Muscle of back (tissue), 11 donors: ENCODE results near the gene PSMD11. TPM values are rescaled to one million over a fixed set of nuclear protein-coding genes. Genes with fewer than 3 reads are reported as not detected.

ENCODE experiments used
- DNase-seq, 3 donors: peaks; one replicate each; pipeline versions ENCODE4 v3.0.0 to v3.0.0-alpha.2; 2013
- polyA plus RNA-seq, 10 donors: library from polyadenylated mRNA; unstranded; fragments of 120-200 nt; gene quantifications; one replicate each; pipeline ENCODE4 v1.2.1, GENCODE V29; 2013; ENCODE audit not compliant: insufficient read length in 10 of 10

The PSMD11 gene
- polyA plus RNA-seq, 10 donors: 50.9 to 79.0 (median 66.2) TPM

GRCh38 chr17:32461853-32462617, 17.7 kb downstream of the PSMD11 start:
- DNase-seq: peak in 1 of 3 donors; percentile 42

GRCh38 chr17:32463304-32463703, 19.0 kb downstream of the PSMD11 start:
- no peak for DNase-seq

- DNase-seq: no peak
Observed at GRCh38 chr17:32464374-32464773, 20.1 kb downstream of the PSMD11 start.

- DNase-seq: no peak
Observed at GRCh38 chr17:32467949-32468348, 23.6 kb downstream of the PSMD11 start.

- no peak for DNase-seq
Observed at GRCh38 chr17:32470405-32471167, 26.3 kb downstream of the PSMD11 start.

- no peak for DNase-seq
Observed at GRCh38 chr17:32471652-32472051, 27.3 kb downstream of the PSMD11 start.

- no peak for DNase-seq
Observed at GRCh38 chr17:32475258-32475657, 30.9 kb downstream of the PSMD11 start.

GRCh38 chr17:32477220-32477619, 32.9 kb downstream of the PSMD11 start:
- no peak for DNase-seq

- DNase-seq: no peak
Observed at GRCh38 chr17:32479074-32479617, 34.8 kb downstream of the PSMD11 start.

- DNase-seq: no peak
Observed at GRCh38 chr17:32481193-32481592, 36.9 kb downstream of the PSMD11 start.

GRCh38 chr17:32482568-32483320, 38.4 kb downstream of the PSMD11 start:
- DNase-seq: no peak

GRCh38 chr17:32483451-32484019, 39.2 kb downstream of the PSMD11 start:
- DNase-seq: peak; percentile 74 to 94 (median 85)

GRCh38 chr17:32484041-32484461, 39.7 kb downstream of the PSMD11 start:
- DNase-seq: no peak

GRCh38 chr17:32484628-32485027, 40.3 kb downstream of the PSMD11 start:
- peak in 1 of 3 donors; percentile 42 for DNase-seq

- DNase-seq: no peak
Observed at GRCh38 chr17:32485261-32486110, 41.2 kb downstream of the PSMD11 start.

- DNase-seq: peak; percentile 74 to 88 (median 81)
Observed at GRCh38 chr17:32486111-32486700, 41.9 kb downstream of the PSMD11 start.

GRCh38 chr17:32486701-32487472, 42.6 kb downstream of the PSMD11 start, which contains the start of gene CDK5R1:
CDK5R1 (plus strand) TSS chr17:32486993; CDS start chr17:32487621, 628 bp downstream.
- DNase-seq: peak in 2 of 3 donors; percentile 63 to 83

- DNase-seq: peak in 1 of 3 donors; percentile 67
Observed at GRCh38 chr17:32487473-32488176, 43.3 kb downstream of the PSMD11 start.

GRCh38 chr17:32488177-32488542, 43.9 kb downstream of the PSMD11 start:
- DNase-seq: no peak
